NCI-H128 (cell line): Measurements from ENCODE around the gene SHB.
"Not testable (repeated sequence)": the region's sequence is repeated elsewhere in the genome, so short reads cannot be mapped to it uniquely, and the experiment has no call there.

ENCODE experiments used
- DNase-seq: peaks from one replicate; lab custom pipeline; 2025; ENCODE audit not compliant: unreplicated experiment; lab: John Stamatoyannopoulos, UW

SHB gene

GRCh38 chr9:37921168-37921510 lies 147.9 kb downstream of the SHB start:
- no peak for DNase-seq

GRCh38 chr9:37920471-37921167 lies 148.4 kb downstream of the SHB start:
- no peak for DNase-seq

DNA sequence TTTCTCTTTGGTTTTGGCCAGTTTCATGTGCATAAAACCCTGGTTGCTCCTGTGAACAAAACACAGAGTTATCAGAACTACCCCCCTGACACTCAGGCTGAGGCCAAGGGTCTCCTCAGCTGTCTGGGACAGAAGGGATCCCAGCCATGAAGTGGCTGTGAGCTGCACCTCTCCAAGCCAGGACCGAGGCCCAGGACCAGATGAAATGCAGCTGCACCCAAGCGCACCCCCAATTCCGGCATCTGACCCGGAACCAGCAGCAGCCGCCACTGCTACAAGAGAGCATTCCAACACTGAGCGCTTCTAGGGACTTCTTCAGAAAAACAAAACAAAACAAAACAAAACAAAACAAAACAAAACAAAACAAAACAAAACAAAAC lies 149.1 kb downstream of the SHB start:
- no peak for DNase-seq

DNA sequence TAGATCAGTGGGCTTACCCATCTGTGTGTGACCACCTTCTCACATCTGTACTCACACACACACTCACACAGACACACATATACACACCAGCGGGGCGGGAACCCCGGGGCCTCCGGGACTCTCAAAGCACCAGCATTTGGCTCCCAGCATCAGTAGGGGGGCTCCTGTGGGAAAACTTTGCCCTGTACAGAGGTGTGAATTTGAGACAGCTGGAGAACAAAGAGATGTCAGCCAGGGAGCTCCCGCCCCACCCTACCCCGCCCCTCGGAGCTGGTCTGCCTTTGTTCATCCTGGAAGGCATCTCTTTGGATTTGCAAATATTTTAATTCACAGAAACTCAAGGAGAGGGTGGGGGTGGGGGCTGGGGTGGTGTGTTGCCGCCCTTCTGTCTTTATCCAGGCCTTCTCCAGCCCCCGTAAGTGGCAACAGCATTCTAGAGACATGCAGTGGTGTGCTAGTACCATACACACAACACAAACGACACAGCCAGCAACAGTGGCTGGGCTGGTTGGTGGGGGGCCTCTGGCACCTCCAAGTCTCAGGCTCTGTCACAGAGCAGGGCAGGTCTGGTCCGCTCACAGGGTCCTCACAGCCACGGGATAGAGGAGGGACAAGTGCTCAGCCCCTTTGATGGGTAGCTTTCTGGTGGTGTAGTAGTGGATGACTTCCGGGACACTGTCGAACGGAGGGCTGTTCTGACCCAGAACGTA lies 149.6 kb downstream of the SHB start:
- DNase-seq: no peak

DNA sequence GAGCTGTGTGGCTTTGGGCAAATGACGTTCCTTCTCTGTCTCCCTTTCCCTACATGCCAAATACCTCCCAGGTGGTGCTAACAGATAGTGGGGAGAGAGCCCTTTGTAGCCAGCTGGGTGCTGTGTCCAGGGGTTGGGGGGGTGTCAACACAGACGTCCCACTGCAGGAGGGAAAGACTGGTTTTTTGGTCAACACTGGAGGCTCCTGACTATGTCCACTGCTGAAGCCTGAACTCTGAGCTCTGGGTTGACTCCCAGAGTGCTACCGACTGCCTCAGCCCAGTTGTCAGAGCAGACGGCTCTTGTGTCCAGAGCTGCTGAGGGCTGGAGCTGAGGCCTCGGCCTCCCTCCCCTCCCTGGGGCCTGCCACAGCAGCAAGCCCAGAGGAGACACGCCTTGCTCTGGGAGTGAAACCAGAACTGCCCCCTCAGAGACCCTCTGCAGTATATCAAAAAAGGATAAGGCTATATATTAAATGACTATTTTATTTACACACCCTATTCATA lies 150.3 kb downstream of the SHB start:
- DNase-seq: no peak

DNA sequence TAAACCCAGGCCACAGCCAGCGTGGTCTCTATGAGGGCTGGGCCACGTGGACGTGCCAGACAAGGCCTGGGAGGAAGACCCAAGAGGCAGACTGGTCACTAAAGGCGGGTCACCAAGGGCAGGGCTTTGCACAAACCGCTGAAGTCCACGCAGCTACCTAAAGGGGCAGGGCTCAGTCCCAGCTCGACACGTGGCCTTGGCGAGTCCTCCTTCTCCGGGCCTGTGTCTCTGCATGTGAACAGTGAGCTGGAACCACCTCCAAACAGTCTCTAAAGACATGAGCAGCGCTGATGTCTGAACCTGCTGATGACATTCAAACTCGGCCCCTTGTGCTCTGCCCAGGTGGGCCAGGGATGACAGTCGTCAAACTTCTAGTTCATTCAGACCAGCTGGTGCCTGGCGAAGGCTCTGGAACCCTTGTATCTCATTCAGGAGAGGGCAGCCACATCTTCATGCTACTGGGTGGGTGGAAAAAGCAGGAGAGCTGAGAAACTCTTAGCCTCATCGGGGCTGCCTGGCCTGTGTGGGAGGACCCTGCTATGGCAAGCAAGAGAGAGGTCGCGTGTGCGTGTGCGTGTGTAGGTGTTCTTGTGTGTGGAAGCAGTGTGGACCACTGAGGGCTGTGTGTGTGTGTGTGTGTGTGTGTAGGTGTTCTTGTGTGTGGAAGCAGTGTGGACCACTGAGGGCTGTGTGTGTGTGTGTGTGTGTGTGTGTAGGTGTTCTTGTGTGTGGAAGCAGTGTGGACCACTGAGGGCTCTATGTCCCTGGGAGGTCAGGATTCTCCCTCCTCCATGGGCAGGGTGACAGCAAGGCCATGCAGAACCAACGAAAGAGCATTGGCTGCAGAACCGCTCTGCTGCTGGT lies 151.0 kb downstream of the SHB start:
- DNase-seq: no peak

DNA sequence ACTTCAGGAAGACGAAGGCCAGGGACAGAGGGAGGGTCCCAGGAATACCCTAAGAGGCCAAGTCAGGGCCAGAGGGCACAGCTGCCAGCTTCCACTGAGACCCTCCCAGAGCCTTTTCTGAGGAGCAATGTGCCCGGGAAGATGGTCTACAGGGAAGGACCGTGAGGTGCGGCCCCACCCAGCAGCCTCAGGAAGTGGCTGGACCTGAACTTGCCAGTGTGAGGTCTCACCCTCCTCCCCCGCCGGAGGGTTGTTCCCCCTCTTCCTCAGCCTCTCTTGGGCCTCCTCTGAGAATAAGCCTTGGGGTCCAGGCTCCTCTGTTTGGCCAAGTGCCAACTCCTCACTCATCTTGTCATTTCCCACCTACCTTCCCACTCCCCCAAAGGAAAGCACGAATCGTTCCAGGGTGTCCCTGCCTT lies 151.7 kb downstream of the SHB start:
- DNase-seq: no peak

- no peak for DNase-seq
Observed at GRCh38 chr9:37916471-37917312, 152.3 kb downstream of the SHB start.

- DNase-seq: no peak
Observed at GRCh38 chr9:37915911-37916470, 153.0 kb downstream of the SHB start.

DNA sequence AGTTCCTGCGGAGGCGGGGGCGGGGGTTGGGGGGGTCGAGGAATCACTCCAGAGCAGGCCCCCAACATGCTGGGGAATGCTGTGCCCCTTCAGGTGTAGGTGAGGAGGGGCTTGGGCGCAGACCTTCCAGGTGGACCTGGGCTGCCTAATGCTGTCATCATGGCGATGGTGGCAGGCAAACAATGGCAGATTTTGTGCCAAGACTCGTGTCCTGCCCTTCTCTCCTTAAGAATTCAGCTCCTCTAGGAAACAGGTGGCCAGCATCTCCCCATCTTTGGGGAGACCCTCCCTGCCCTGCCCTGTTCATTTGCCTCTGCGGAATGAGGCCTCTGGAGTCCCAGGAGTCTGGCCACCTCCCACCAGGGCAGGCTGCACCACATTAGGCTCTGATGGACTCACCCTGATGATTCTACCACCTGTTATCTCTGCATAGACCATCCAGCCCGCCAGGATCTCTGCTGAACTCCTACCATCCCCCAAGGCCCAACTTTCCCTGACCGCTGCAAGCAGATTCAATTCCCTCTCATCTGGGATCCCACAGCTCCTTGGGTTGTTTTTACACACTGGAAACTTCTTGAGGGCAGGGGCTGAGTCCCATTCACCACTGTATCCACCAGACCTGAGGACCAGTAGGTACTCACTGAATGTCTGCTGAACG lies 154.2 kb downstream of the SHB start:
- no peak for DNase-seq

GRCh38 chr9:37914154-37914551 lies 154.9 kb downstream of the SHB start:
- DNase-seq: no peak

- DNase-seq: peak; percentile 63
Observed at GRCh38 chr9:37913480-37914153, 155.4 kb downstream of the SHB start.

GRCh38 chr9:37911271-37911681 lies 157.8 kb downstream of the SHB start:
- no peak for DNase-seq

DNA sequence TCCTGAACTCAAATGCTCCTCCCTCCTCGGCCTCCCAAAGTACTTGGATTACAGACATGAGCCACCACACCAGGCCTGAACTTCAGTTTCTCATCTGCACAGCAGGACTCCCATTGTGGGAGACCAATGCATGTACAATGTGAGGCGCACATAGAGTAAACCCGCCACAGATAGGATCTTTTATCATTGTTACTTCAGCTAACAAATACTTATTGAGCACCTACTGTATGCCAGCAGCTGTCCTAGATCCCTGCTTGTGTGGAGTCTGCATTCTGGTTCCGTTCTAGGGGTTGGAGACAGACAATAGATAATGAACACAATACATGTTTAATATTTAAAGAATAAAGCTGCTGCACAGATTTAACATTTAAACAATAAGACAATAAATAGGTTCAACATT lies 158.8 kb downstream of the SHB start:
- no peak for DNase-seq

GRCh38 chr9:37909836-37910235 lies 159.2 kb downstream of the SHB start:
- not testable (repeated sequence) for DNase-seq

DNA sequence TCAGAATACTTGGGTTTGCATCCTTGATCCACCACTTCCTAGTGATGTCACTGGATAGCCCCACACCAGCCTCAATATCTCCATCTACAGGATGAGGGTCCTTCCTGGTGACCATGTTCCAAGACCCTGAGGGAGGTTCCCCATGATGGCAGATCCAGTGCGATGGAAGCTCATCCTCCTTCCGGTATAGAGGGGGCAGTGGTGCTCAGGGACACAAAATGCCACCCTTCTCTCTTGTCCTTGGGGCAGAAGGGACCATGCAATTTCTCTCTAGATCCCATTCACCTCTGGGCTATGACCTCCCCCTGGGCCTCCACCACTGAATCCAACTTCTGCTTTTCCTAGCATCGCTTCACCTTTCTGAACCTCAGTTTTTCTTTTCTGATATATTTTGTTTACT lies 159.7 kb downstream of the SHB start:
- DNase-seq: no peak

DNA sequence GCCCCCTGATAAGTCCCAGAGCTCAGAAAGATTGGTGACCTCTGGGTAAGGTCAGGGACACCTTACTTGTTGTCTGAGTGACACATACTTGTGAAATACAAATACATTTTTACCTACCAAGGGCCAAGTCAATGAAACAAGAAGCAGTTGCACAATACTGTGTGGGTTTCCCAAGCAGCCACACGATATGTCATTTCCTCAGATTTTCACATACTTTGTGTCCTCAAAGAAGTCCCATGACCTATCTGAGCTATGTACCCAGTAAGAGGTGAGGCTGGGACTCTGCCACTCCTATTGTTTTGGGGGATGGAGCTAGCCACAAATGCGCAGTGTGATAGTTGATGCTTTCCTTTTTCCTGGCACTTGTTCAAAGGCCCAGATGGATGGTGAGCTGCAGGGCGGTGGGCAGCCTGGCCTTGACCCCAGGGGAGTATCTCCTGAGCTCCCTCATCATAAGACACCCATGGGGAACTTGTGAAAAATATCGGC lies 160.3 kb downstream of the SHB start:
- DNase-seq: no peak

DNA sequence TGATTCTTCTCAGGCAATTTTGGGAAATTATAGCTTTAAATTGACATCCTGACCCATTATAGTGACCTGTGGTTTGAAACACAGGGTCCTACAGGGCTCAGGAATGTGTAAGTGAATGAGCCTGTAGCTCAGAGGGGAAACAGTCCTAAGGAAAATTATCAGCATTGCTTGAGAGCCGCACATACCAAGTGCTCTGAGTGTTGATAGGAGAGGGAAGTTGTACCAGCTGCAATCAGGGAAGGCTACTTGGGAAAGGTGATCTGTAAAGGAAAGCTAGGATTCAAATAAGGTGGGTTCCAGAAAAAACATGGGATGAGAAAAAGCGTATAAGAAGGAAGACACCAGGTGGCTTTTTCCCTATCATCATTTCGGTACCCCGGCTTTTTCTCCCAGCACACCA lies 160.7 kb downstream of the SHB start:
- no peak for DNase-seq
